ENCODE measurements around the gene BOLA3.

- TF ChIP-seq CTCF (IDR thresholded peaks at IDR 0.05; ENCODE audit: low read length) (no peak), EZH2 (optimal IDR thresholded peaks at IDR 0.05; ENCODE audit: low read depth, low read length) (no peak)
These were observed 27.2 kb upstream of the BOLA3 start for GRCh38 chr2:74174909-74175308.

Measured in MM.1S (cell line).